Brain pericyte (primary cell): ENCODE data around the gene HSPA1B.

Source experiments
- DNase-seq: peaks from one replicate; pipeline ENCODE4 v3.0.0-alpha.2; 2012; ENCODE audit warnings: low read depth, low spot score

Gene HSPA1B

GRCh38 chr6:31878726-31879125 lies 51.2 kb downstream of the HSPA1B start, which contains the start of gene SLC44A4:
Gene SLC44A4 (minus strand): TSS chr6:31878997. CDS start chr6:31878980, 17 bp downstream.
- DNase-seq = no peak

GRCh38 chr6:31879143-31879542 lies 51.6 kb downstream of the HSPA1B start:
- no peak for DNase-seq
